ENCODE results near the gene BABAM2.

The BABAM2 gene

GRCh38 chr2:28352104-28352503 lies 461.6 kb downstream of the BABAM2 start:
- no peak for DNase-seq

GRCh38 chr2:28352610-28353195 lies 462.2 kb downstream of the BABAM2 start:
- no peak for DNase-seq

- DNase-seq = no peak
These were observed 464.5 kb downstream of the BABAM2 start for GRCh38 chr2:28354920-28355520.

GRCh38 chr2:28355521-28356094 lies 465.1 kb downstream of the BABAM2 start:
- no peak for DNase-seq

- DNase-seq = peak in 1 of 6 experiments; percentile 4
These were observed 465.8 kb downstream of the BABAM2 start for GRCh38 chr2:28356095-28356911.

- DNase-seq = no peak
These were observed 466.5 kb downstream of the BABAM2 start for GRCh38 chr2:28357055-28357454.

- DNase-seq = no peak
These were observed 467.6 kb downstream of the BABAM2 start for GRCh38 chr2:28357948-28358667.

- peak in 1 of 6 experiments; percentile 46 for DNase-seq
These were observed 468.2 kb downstream of the BABAM2 start for GRCh38 chr2:28358668-28359201.

- DNase-seq = peak; percentile 53 to 86 (median 68)
These were observed 468.9 kb downstream of the BABAM2 start for GRCh38 chr2:28359222-28360057.

GRCh38 chr2:28360058-28360717 lies 469.7 kb downstream of the BABAM2 start:
- no peak for DNase-seq

GRCh38 chr2:28360718-28361293 lies 470.3 kb downstream of the BABAM2 start:
- no peak for DNase-seq

- no peak for DNase-seq
These were observed 471.6 kb downstream of the BABAM2 start for GRCh38 chr2:28361991-28362710.

GRCh38 chr2:28362991-28363521 lies 472.5 kb downstream of the BABAM2 start:
- DNase-seq = no peak

GRCh38 chr2:28363686-28364280 lies 473.3 kb downstream of the BABAM2 start:
- no peak for DNase-seq

- DNase-seq = no peak
These were observed 474.1 kb downstream of the BABAM2 start for GRCh38 chr2:28364610-28365009.

- DNase-seq = no peak
These were observed 474.6 kb downstream of the BABAM2 start for GRCh38 chr2:28365158-28365557.

GRCh38 chr2:28366149-28366495 lies 475.6 kb downstream of the BABAM2 start:
- DNase-seq = no peak

GRCh38 chr2:28366496-28367282 lies 476.2 kb downstream of the BABAM2 start:
- peak; percentile 13 to 63 (median 19) for DNase-seq
